GM12891 (cell line): ENCODE data around the gene TRIM7.

Experiments used
- POLR2A ChIP-seq: IDR thresholded peaks from 2 replicates; pipeline ENCODE4 v1.6.1; 2011; ENCODE audit warnings: low read depth, low read length, control low read depth
- POLR2AphosphoS5 ChIP-seq: IDR thresholded peaks from 2 replicates; pipeline ENCODE4 v1.6.1; 2011; ENCODE audit warnings: low read depth, low read length, control low read depth

- no peak for TF ChIP-seq POLR2A
- no peak; the same call in 1 of the 2 replicates for TF ChIP-seq POLR2AphosphoS5
Measured at GRCh38 chr5:181233088-181233800, 28.2 kb upstream of the TRIM7 start.
